ENCODE data around the gene PAF1. TPM values are rescaled to one million over a fixed set of nuclear protein-coding genes. Genes with fewer than 3 reads are reported as not detected.

PAF1 gene
- total and polyA plus RNA-seq, 2 of the 13 experiments (the other 11 are each of a cell fraction or from before 2014, with no cell fraction given): 30.2 to 31.1 TPM

- no peak for TF ChIP-seq FOSL1 (CRISPR knock-in tag; IDR thresholded peaks at IDR 0.05; ENCODE audit: borderline replicate concordance)
- TF ChIP-seq TGIF2 (CRISPR knock-in tag; IDR thresholded peaks at IDR 0.05): no peak; the same call in 1 of the 2 replicates
- TF ChIP-seq RCOR2 (CRISPR knock-in tag; IDR thresholded peaks at IDR 0.05): no peak
- peak; percentile 84 for TF ChIP-seq ZNF574 (CRISPR knock-in tag; IDR thresholded peaks at IDR 0.05)
- TF ChIP-seq BRF2 (CRISPR knock-in tag; IDR thresholded peaks at IDR 0.05): no peak
- TF ChIP-seq BRCA1 (CRISPR knock-in tag; IDR thresholded peaks at IDR 0.05): peak; percentile 63; the same call in 1 of the 2 replicates
- peak in 1 of 2 experiments; percentile 38; a peak in 1 of 4 replicates for TF ChIP-seq KLF16 (CRISPR knock-in tag; IDR thresholded peaks at IDR 0.05)
- TF ChIP-seq TEF (CRISPR knock-in tag; IDR thresholded peaks at IDR 0.05): no peak
- TF ChIP-seq SRSF9 (IDR thresholded peaks at IDR 0.05; ENCODE audit: borderline replicate concordance, insufficient read depth, low read depth, low read length, poor library complexity, severe bottlenecking): no peak
- peak; percentile 59; the same call in 1 of the 2 replicates for TF ChIP-seq HOXA5 (CRISPR knock-in tag; IDR thresholded peaks at IDR 0.05)
- TF ChIP-seq GFI1 (CRISPR knock-in tag; IDR thresholded peaks at IDR 0.05; ENCODE audit: borderline replicate concordance): 0 out of 2 replicates have a peak, but pooled peaks have one; percentile 17
- peak; percentile 68 for TF ChIP-seq HNF1B (CRISPR knock-in tag; IDR thresholded peaks at IDR 0.05)
- no peak for TF ChIP-seq NKX3-1 (CRISPR knock-in tag; IDR thresholded peaks at IDR 0.05)
- 0 out of 2 replicates have a peak, but pooled peaks have one; percentile 35 for TF ChIP-seq MYNN (CRISPR knock-in tag; IDR thresholded peaks at IDR 0.05; ENCODE audit: low read depth)
- TF ChIP-seq ELK4 (CRISPR knock-in tag; IDR thresholded peaks at IDR 0.05; ENCODE audit: borderline replicate concordance): no peak
- no peak for TF ChIP-seq ZNF10 (CRISPR knock-in tag; IDR thresholded peaks at IDR 0.05; ENCODE audit: borderline replicate concordance, low read depth)
- peak; percentile 84 for TF ChIP-seq ASH2L (IDR thresholded peaks at IDR 0.05; ENCODE audit: insufficient read length, low read depth, low read length)
- TF ChIP-seq GLMP (CRISPR knock-in tag; IDR thresholded peaks at IDR 0.05; ENCODE audit: borderline replicate concordance): no peak
- TF ChIP-seq ZNF652 (CRISPR knock-in tag; IDR thresholded peaks at IDR 0.05; ENCODE audit: borderline replicate concordance, low read depth): no peak
- no peak for TF ChIP-seq RBM22 (optimal IDR thresholded peaks at IDR 0.05; ENCODE audit: low read length)
Observed at GRCh38 chr19:39390751-39391437, at the start of gene PAF1, which contains the start of gene MED29 (continued).

All from HepG2 (cell line).